IMR-90 (cell line): ENCODE measurements around the gene TTC7B. TPM values are rescaled to one million over a fixed set of nuclear protein-coding genes. Genes with fewer than 3 reads are reported as not detected.

Source experiments
- ATAC-seq: fragments of 200-7000 bp; cut with Tn5 transposase; 2 replicates; pipeline ENCODE4 v1.9.1; 2020; ENCODE audit warnings: low read depth, mild to moderate bottlenecking, moderate library complexity
- BruUV-seq: library from RNA; stranded (reverse); fragments of 400-500 nt; replicated peaks from 2 replicates; lab custom pipeline; 2021; lab: Mats Ljungman, UMichigan
- CTCF ChIA-PET: fragments of 300-600 bp; formaldehyde crosslinking; extraction: SDS; loops from one replicate; lab custom pipeline; 2021; ENCODE audit warnings: antibody characterized with exemption; lab: Yijun Ruan, JAX
- POLR2A ChIA-PET: fragments of 300-600 bp; sonication (Branson Sonifier 250); formaldehyde crosslinking; loops from one replicate; lab custom pipeline; 2022; ENCODE audit warnings: antibody characterized with exemption; ENCODE audit not compliant: unreplicated experiment; lab: Charles Lee
- DNase-seq: peaks from one replicate; pipeline ENCODE4 v3.0.0; 2013
- H2AFZ ChIP-seq: replicated peaks from 2 replicates; pipeline ENCODE3; 2013; ENCODE audit warnings: low read length, mild to moderate bottlenecking; ENCODE audit not compliant: poor library complexity
- H2AK5ac ChIP-seq: 2 replicates; pipeline ENCODE4 v1.6.1; 2013; ENCODE audit warnings: low read depth, low read length, inconsistent platforms
- H2AK9ac ChIP-seq: replicated peaks from 2 replicates; pipeline ENCODE3; 2013; ENCODE audit warnings: mild to moderate bottlenecking, low read depth, low read length, moderate library complexity; ENCODE audit not compliant: poor library complexity
- H2BK120ac ChIP-seq: 2 replicates; pipeline ENCODE4 v1.6.1; 2013; ENCODE audit warnings: low read depth, low read length, inconsistent platforms
- H2BK15ac ChIP-seq: 3 replicates; pipeline ENCODE4 v1.6.1; 2013; ENCODE audit warnings: low read depth, low read length, inconsistent platforms
- H2BK20ac ChIP-seq: 2 replicates; pipeline ENCODE4 v1.6.1; 2013; ENCODE audit warnings: low read depth, mild to moderate bottlenecking, inconsistent platforms, low read length, moderate library complexity
- H2BK5ac ChIP-seq: 2 replicates; pipeline ENCODE4 v1.6.1; 2013; ENCODE audit warnings: mild to moderate bottlenecking, low read depth, low read length, inconsistent platforms; ENCODE audit not compliant: poor library complexity, severe bottlenecking
- H3K14ac ChIP-seq: replicated peaks from 2 replicates; pipeline ENCODE4 v1.6.1; 2013; ENCODE audit warnings: low read depth, low read length, inconsistent platforms
- H3K18ac ChIP-seq: 2 replicates; pipeline ENCODE4 v1.6.1; 2013; ENCODE audit warnings: low read depth, low read length, control low read depth
- H3K23ac ChIP-seq: 2 replicates; pipeline ENCODE4 v1.6.1; 2013; ENCODE audit warnings: low read depth, low read length, inconsistent platforms
- H3K27ac ChIP-seq: 2 replicates; pipeline ENCODE4 v1.5.1; 2013; ENCODE audit warnings: mild to moderate bottlenecking, control low read depth, low read length; ENCODE audit not compliant: insufficient read depth
- H3K27me3 ChIP-seq: 2 replicates; pipeline ENCODE4 v1.6.1; 2013; ENCODE audit warnings: low read length; ENCODE audit not compliant: control insufficient read depth, insufficient read depth
- H3K36me3 ChIP-seq: 2 replicates; pipeline ENCODE4 v1.6.1; 2013; ENCODE audit warnings: low read length, mixed read lengths; ENCODE audit not compliant: control insufficient read depth, insufficient read depth
- H3K4ac ChIP-seq: 2 replicates; pipeline ENCODE4 v1.6.1; 2013; ENCODE audit warnings: low read depth, low read length, inconsistent platforms
- H3K4me1 ChIP-seq: 2 replicates; pipeline ENCODE4 v1.6.1; 2013; ENCODE audit warnings: low read length, mixed read lengths; ENCODE audit not compliant: control insufficient read depth, insufficient read depth
- H3K4me2 ChIP-seq: 2 replicates; pipeline ENCODE4 v1.6.1; 2013; ENCODE audit warnings: low read depth, mild to moderate bottlenecking, control low read depth, low read length, moderate library complexity
- H3K4me3 ChIP-seq: 2 replicates; pipeline ENCODE4 v1.5.1; 2013; ENCODE audit warnings: low read depth, mild to moderate bottlenecking, control low read depth, low read length, moderate library complexity; ENCODE audit not compliant: insufficient read depth
- H3K56ac ChIP-seq: 2 replicates; pipeline ENCODE4 v1.6.1; 2013; ENCODE audit warnings: low read length, inconsistent platforms; ENCODE audit not compliant: insufficient read depth; ENCODE audit errors: extremely low read depth
- H3K79me1 ChIP-seq, 2 experiments: 2 replicates each; pipeline ENCODE4 v1.6.1; 2013; ENCODE audit warnings: low read length in 2 of 2, inconsistent platforms in 1 of 2, low read depth in 1 of 2
- H3K9ac ChIP-seq: 2 replicates; pipeline ENCODE4 v1.6.1; 2013; ENCODE audit warnings: low read depth, low read length, control low read depth
- H3K9me1 ChIP-seq: 2 replicates; pipeline ENCODE4 v1.6.1; 2013; ENCODE audit warnings: low read length, inconsistent platforms; ENCODE audit not compliant: insufficient read depth
- H3K9me3 ChIP-seq: 2 replicates; pipeline ENCODE4 v1.6.1; 2013; ENCODE audit warnings: low read length; ENCODE audit not compliant: control insufficient read depth, insufficient read depth
- H4K20me1 ChIP-seq: 2 replicates; pipeline ENCODE4 v1.6.1; 2013; ENCODE audit warnings: low read length, inconsistent platforms; ENCODE audit not compliant: insufficient read depth
- H4K5ac ChIP-seq: 2 replicates; pipeline ENCODE4 v1.6.1; 2013; ENCODE audit warnings: mild to moderate bottlenecking, low read depth, low read length, control low read depth
- H4K8ac ChIP-seq, 2 experiments: 2 replicates each; pipeline ENCODE4 v1.6.1; 2013; ENCODE audit warnings: low read depth in 2 of 2, low read length in 2 of 2, control low read depth in 1 of 2, inconsistent platforms in 1 of 2
- H4K91ac ChIP-seq: 2 replicates; pipeline ENCODE4 v1.6.1; 2013; ENCODE audit warnings: low read depth, low read length, inconsistent platforms; ENCODE audit not compliant: insufficient read depth
- CHD1 ChIP-seq: IDR thresholded peaks from 2 replicates; pipeline ENCODE4 v1.6.1; 2012; ENCODE audit warnings: low read depth, low read length, improper control_type of control experiment
- FOS ChIP-seq: fragments of 150-350 bp; IDR thresholded peaks from 2 replicates; pipeline ENCODE4 v1.6.1; 2016; ENCODE audit warnings: low read depth, low read length
- RCOR1 ChIP-seq: IDR thresholded peaks from 2 replicates; pipeline ENCODE4 v1.6.1; 2012; ENCODE audit warnings: mild to moderate bottlenecking, low read length, improper control_type of control experiment; ENCODE audit not compliant: insufficient replicate concordance
- WGBS, 2 experiments: methylation state at CpG; one replicate each; pipeline versions ENCODE4 v1.1.5 to v1.1.7; 2013; ENCODE audit warnings: missing lambda C conversion rate in 2 of 2; ENCODE audit not compliant: insufficient read length in 1 of 2; ENCODE audit errors: extremely low coverage in 2 of 2; 5-methylcytosine and 5-hydroxymethylcytosine counted together
- dilution Hi-C: fragments of 300-500 bp; cut with HindIII; formaldehyde crosslinking; loops from one replicate; pipeline ENCODE4 v1.14.3; 2018; ENCODE audit warnings: low sequenced_read_pairs; ENCODE audit not compliant: unreplicated experiment
- in situ Hi-C: fragments of 300-500 bp; cut with MboI; formaldehyde crosslinking; loops from 3 replicates; pipeline ENCODE4 v1.14.3; 2019; ENCODE audit warnings: low sequenced_read_pairs, inconsistent platforms, mixed read lengths
- intact Hi-C: fragments of 100-400 bp; cut with micrococcal nuclease; formaldehyde crosslinking; loops from 2 replicates; pipeline ENCODE4 v1.10.0; 2022
- polyA plus RNA-seq, 3 experiments: library from polyadenylated mRNA; depleted of rRNA; stranded (reverse); fragments of >200 nt; gene quantifications; 2 replicates each; pipeline ENCODE4 v1.2.3, GENCODE V29; 2012; ENCODE audit warnings: low replicate concordance in 1 of 3
- total RNA-seq: library from RNA; depleted of rRNA; stranded (reverse); fragments of >200 nt; gene quantifications from 2 replicates; pipeline ENCODE4 v1.2.3, GENCODE V29; 2012

The TTC7B gene
- total and polyA plus RNA-seq, 2 of the 4 experiments (the other 2 are of a cell fraction): 18.1 to 35.3 TPM

DNA sequence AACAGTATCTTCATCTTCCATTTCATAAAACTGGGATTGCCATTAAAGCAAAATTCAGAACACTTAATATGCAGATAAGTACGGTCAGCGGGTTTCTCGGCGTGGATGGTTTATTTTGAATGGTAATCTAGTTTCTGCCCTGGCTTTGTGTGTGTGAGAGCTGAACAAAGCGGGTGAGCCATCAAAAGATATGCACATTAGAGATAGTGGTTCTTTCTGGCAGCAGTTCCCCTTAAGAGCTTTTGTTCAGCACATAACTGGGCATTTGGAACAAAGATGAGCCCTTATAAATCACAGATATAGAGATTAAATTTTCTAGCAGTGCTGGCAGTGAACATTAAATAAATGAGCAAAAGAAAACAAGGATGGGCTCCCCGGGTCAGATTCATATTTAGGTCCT lies 211.9 kb downstream of the TTC7B start:
- ChIA-PET CTCF (no interaction called here), POLR2A (no interaction called here)
- H3K27ac ChIP-seq: no peak overlapping the region
- H2AK5ac ChIP-seq: no peak overlapping the region
- no peaks in the 10 kb centered on the region for H3K36me3 ChIP-seq
- H4K5ac ChIP-seq: no peak overlapping the region
- no peak overlapping the region for H3K4ac ChIP-seq
- H3K56ac ChIP-seq: no peak overlapping the region
- dilution Hi-C loops (no loop called here), in situ Hi-C loops (no loop called here), intact Hi-C loops (no loop called here)
- 50% methylated on average over 1 of the region's 6 CpGs; no CpG with 5 or more reads in 1 of the 2 experiments for WGBS, 2 experiments
- H2BK120ac ChIP-seq: no peak overlapping the region
- H3K18ac ChIP-seq: no peak overlapping the region
- H3K9ac ChIP-seq: no peak overlapping the region
- no peak overlapping the region for H2AK9ac ChIP-seq
- no peaks in the 10 kb centered on the region for H4K20me1 ChIP-seq
- H3K14ac ChIP-seq: no peak overlapping the region
- no peaks in the 10 kb centered on the region for H3K9me3 ChIP-seq
- peaks cover 7% of the 10 kb centered on the region; the same call in 1 of the 2 replicates for H3K9me1 ChIP-seq
- no peak overlapping the region for H3K23ac ChIP-seq
- H3K4me3 ChIP-seq: no peak overlapping the region
- BruUV-seq: no TSS peak
- no peak overlapping the region for H2BK5ac ChIP-seq
- no peak for ATAC-seq
- no peak overlapping the region for H2AFZ ChIP-seq
- no peak overlapping the region for H2BK15ac ChIP-seq
- TF ChIP-seq FOS (no peak), RCOR1 (no peak), CHD1 (no peak)
- H3K79me1 ChIP-seq: no peaks in the 10 kb centered on the region
- no peaks in the 10 kb centered on the region for H3K27me3 ChIP-seq
- H3K4me2 ChIP-seq: no peak overlapping the region
- no peak overlapping the region for H2BK20ac ChIP-seq
- no peak overlapping the region for H4K8ac ChIP-seq
- no peak overlapping the region for H4K91ac ChIP-seq
- DNase-seq: no peak
- peaks cover 7% of the 10 kb centered on the region; the same call in 1 of the 2 replicates for H3K4me1 ChIP-seq
